HEK293 (cell line): ENCODE data around the gene SREBF1.

Source experiments
- CTCF ChIA-PET: fragments of 350-600 bp; formaldehyde crosslinking; extraction: SDS; loops from one replicate; lab custom pipeline; 2021; ENCODE audit warnings: antibody characterized with exemption; lab: Yijun Ruan, JAX
- POLR2A ChIA-PET: fragments of 300-600 bp; formaldehyde crosslinking; extraction: SDS; loops from one replicate; lab custom pipeline; 2020; ENCODE audit warnings: antibody characterized with exemption, inconsistent platforms; lab: Yijun Ruan, JAX
- H3K27ac ChIP-seq: fragments of 200-500 bp; sonication (Bioruptor generic); 2 replicates; pipeline ENCODE4 v1.5.1; 2014; ENCODE audit warnings: low read depth, low read length, control low read depth, inconsistent platforms; ENCODE audit errors: extremely low read depth
- H3K36me3 ChIP-seq, 2 experiments: fragments of 200-500 bp in 1 of 2; sonication (Bioruptor generic) in 1 of 2; 1 replicate in 1 of 2; 2 replicates in 1 of 2; pipeline ENCODE4 v1.5.1; 2014 to 2017; ENCODE audit warnings: inconsistent platforms in 2 of 2, low read length in 2 of 2; ENCODE audit not compliant: control insufficient read depth in 2 of 2, insufficient read depth in 1 of 2
- H3K4me1 ChIP-seq: fragments of 200-500 bp; sonication (Bioruptor generic); 2 replicates; pipeline ENCODE4 v1.5.1; 2014; ENCODE audit warnings: mild to moderate bottlenecking, low read length, inconsistent platforms; ENCODE audit not compliant: control insufficient read depth, insufficient read depth
- H3K4me3 ChIP-seq: 2 replicates; pipeline ENCODE4 v1.5.1; 2011; ENCODE audit warnings: low read depth, mild to moderate bottlenecking, control low read depth, low read length, moderate library complexity
- H3K9me3 ChIP-seq: fragments of 200-500 bp; sonication (Bioruptor generic); 2 replicates; pipeline ENCODE4 v1.5.1; 2014; ENCODE audit warnings: low read depth, low read length, inconsistent platforms; ENCODE audit not compliant: control insufficient read depth, insufficient read depth
- GLIS1 ChIP-seq: fragments of 450-650 bp; formaldehyde crosslinking; IDR thresholded peaks from 2 replicates; pipeline ENCODE4 v1.5.1; 2016; ENCODE audit warnings: missing biosample characterization, missing genetic modification characterization
- HOXA7 ChIP-seq: sonication (generic); formaldehyde crosslinking; IDR thresholded peaks from 2 replicates; pipeline ENCODE4 v1.8.1; 2022; ENCODE audit warnings: missing genetic modification reagents, borderline replicate concordance
- IKZF3 ChIP-seq: fragments of 450-650 bp; IDR thresholded peaks from 2 replicates; pipeline ENCODE4 v1.5.0; 2018; ENCODE audit warnings: missing biosample characterization, mild to moderate bottlenecking, missing genetic modification characterization, moderate library complexity
- KLF7 ChIP-seq: fragments of 450-650 bp; formaldehyde crosslinking; IDR thresholded peaks from 2 replicates; pipeline ENCODE4 v1.5.1; 2016; ENCODE audit warnings: missing biosample characterization, missing genetic modification characterization, borderline replicate concordance
- MZF1 ChIP-seq: fragments of 450-650 bp; formaldehyde crosslinking; IDR thresholded peaks from 2 replicates; pipeline ENCODE4 v1.5.1; 2017; ENCODE audit warnings: missing biosample characterization, missing genetic modification characterization, borderline replicate concordance
- PRDM1 ChIP-seq: fragments of 450-650 bp; formaldehyde crosslinking; IDR thresholded peaks from 2 replicates; pipeline ENCODE4; 2016; ENCODE audit warnings: missing biosample characterization, missing genetic modification characterization
- TCF7L2 ChIP-seq: IDR thresholded peaks from 2 replicates; pipeline ENCODE4 v1.6.1; 2011; ENCODE audit warnings: low read depth, mild to moderate bottlenecking, inconsistent platforms, low read length, moderate library complexity, borderline replicate concordance
- YY1 ChIP-seq: fragments of 450-650 bp; formaldehyde crosslinking; IDR thresholded peaks from 2 replicates; pipeline ENCODE4 v1.5.1; 2018; ENCODE audit warnings: missing biosample characterization, missing genetic modification characterization
- ZBTB7A ChIP-seq: fragments of 450-650 bp; formaldehyde crosslinking; IDR thresholded peaks from 2 replicates; pipeline ENCODE4 v1.5.1; 2016; ENCODE audit warnings: low read depth, missing biosample characterization, missing genetic modification characterization
- ZNF112 ChIP-seq: fragments of 450-650 bp; formaldehyde crosslinking; IDR thresholded peaks from 2 replicates; pipeline ENCODE4 v1.5.0; 2017; ENCODE audit warnings: missing biosample characterization, missing genetic modification characterization
- ZNF311 ChIP-seq: fragments of 450-650 bp; formaldehyde crosslinking; IDR thresholded peaks from 2 replicates; pipeline ENCODE4 v1.5.1; 2017; ENCODE audit warnings: missing biosample characterization, missing genetic modification characterization, borderline replicate concordance
- ZNF548 ChIP-seq: fragments of 450-650 bp; formaldehyde crosslinking; IDR thresholded peaks from 2 replicates; pipeline ENCODE4 v1.5.1; 2016; ENCODE audit warnings: missing biosample characterization, missing genetic modification characterization
- ZNF600 ChIP-seq: fragments of 450-650 bp; formaldehyde crosslinking; IDR thresholded peaks from 2 replicates; pipeline ENCODE4 v1.5.1; 2016; ENCODE audit warnings: missing biosample characterization, missing genetic modification characterization
- ZNF621 ChIP-seq: fragments of 450-650 bp; formaldehyde crosslinking; IDR thresholded peaks from 2 replicates; pipeline ENCODE4 v1.5.1; 2017; ENCODE audit warnings: missing biosample characterization, missing genetic modification characterization
- ZNF76 ChIP-seq: fragments of 450-650 bp; formaldehyde crosslinking; IDR thresholded peaks from 2 replicates; pipeline ENCODE4; 2016; ENCODE audit warnings: low read depth, missing biosample characterization, missing genetic modification characterization, borderline replicate concordance
- ZNF768 ChIP-seq: fragments of 450-650 bp; formaldehyde crosslinking; IDR thresholded peaks from 2 replicates; pipeline ENCODE4 v1.5.1; 2018; ENCODE audit warnings: missing biosample characterization, mild to moderate bottlenecking, missing genetic modification characterization
- TF ChIP-seq, protein P1 (sequence below): fragments of 450-650 bp; formaldehyde crosslinking; IDR thresholded peaks from 2 replicates; pipeline ENCODE4 v1.5.1; 2017; ENCODE audit warnings: missing biosample characterization, mild to moderate bottlenecking, missing genetic modification characterization, moderate library complexity
- TF ChIP-seq, protein P2 (sequence below): IDR thresholded peaks from 2 replicates; pipeline ENCODE4 v1.6.1; 2011; ENCODE audit warnings: mild to moderate bottlenecking, low read depth, low read length, borderline replicate concordance
- TF ChIP-seq, protein P3 (sequence below): fragments of 450-650 bp; formaldehyde crosslinking; IDR thresholded peaks from 2 replicates; pipeline ENCODE4 v1.5.1; 2016; ENCODE audit warnings: missing biosample characterization, missing genetic modification characterization

The SREBF1 gene

DNA sequence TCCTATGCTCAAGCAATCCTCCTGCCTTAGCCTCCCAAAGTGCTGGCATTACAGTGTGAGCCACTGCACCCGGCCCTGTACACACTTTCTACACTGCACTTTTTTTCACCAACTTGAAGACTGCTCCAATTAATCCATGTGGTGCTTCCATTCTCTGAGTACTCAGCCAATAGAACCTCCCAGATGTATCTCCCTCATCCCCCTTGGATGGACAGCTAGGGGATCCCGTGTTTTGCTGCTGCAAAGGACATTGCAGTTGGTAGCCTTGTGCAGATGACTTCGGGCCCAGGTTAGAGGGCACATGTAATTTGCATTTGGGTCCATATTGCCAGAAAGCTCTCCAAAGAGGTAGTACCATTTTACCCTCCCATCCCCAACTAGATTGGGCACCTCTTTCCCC is 59.9 kb downstream of the SREBF1 start:
- CTCF ChIA-PET = interaction anchor here (1.2 kb wide), 2 partner anchors 9 to 190 kb away, joined by 3 to 4 read pairs; no protein-coding TSS in a partner anchor
- no peak overlapping the region for H3K4me3 ChIP-seq
- no peak for TF ChIP-seq ZBTB7A (tag by site-specific recombination)
- TF ChIP-seq YY1 (tag by site-specific recombination) = no peak
- TF ChIP-seq, protein P1, sequence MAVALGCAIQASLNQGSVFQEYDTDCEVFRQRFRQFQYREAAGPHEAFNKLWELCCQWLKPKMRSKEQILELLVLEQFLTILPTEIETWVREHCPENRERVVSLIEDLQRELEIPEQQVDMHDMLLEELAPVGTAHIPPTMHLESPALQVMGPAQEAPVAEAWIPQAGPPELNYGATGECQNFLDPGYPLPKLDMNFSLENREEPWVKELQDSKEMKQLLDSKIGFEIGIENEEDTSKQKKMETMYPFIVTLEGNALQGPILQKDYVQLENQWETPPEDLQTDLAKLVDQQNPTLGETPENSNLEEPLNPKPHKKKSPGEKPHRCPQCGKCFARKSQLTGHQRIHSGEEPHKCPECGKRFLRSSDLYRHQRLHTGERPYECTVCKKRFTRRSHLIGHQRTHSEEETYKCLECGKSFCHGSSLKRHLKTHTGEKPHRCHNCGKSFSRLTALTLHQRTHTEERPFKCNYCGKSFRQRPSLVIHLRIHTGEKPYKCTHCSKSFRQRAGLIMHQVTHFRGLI = no peak
- TF ChIP-seq MZF1 (tag by site-specific recombination) = peak; percentile 98
- no peak for TF ChIP-seq ZNF311 (tag by site-specific recombination)
- TF ChIP-seq KLF7 (tag by site-specific recombination) = no peak
- no peak for TF ChIP-seq ZNF112 (tag by site-specific recombination)
- H3K9me3 ChIP-seq = no peaks in the 10 kb centered on the region
- peaks cover 0 to 4% of the 10 kb centered on the region in 2 experiments; a peak in 2 of 3 replicates for H3K36me3 ChIP-seq
- POLR2A ChIA-PET = no interaction called here
- H3K4me1 ChIP-seq = peaks cover 16% of the 10 kb centered on the region
- no peak overlapping the region for H3K27ac ChIP-seq

DNA sequence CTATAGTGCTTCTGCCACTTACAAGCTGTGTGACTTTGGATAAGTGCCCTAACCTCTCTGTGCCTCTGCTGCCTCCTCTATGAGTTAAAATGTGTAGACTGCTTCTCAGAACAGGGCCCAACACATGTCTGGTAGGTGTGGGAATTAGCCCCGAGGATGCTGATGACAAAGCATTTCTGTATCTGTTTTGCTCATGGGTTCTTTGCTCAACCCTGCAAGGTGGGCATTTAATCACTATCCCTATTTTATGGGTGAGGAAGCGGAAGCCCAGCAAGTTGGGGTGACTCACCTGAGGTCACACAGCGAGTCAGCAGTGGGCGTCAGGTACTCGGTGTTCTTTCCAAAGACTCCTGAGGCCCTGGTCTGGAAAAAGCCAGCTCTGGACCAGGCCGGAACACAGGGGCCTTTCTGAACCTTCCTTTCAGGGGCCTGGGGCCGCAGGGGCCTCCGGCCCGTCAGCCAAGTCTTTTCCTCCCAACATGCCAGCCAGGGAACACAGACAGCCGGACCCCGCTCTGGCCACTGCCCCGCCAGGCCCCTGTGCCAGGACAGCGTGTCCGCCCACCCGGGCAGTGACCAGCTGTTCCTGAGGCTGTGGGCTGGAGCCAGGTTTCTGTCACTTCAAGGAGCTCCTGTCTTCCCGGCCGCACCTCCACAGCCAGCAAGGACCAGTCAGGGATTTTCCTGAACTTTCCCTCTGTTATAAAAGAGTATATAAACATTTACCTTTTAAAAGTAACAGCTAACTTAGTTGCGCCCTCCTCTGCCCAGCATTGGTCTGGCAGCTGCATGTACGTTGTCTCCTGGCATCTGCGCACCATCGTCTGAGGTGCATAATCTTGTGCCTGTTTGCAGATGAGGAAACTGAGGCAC is 62.5 kb downstream of the SREBF1 start:
- peaks cover 9% of the 10 kb centered on the region for H3K4me1 ChIP-seq
- TF ChIP-seq IKZF3 (peak; percentile 36; the same call in 1 of the 2 replicates), ZNF768 (peak; percentile 78; the same call in 1 of the 2 replicates), ZNF600 (tag by site-specific recombination) (peak; percentile 57)
- TF ChIP-seq, protein P2, sequence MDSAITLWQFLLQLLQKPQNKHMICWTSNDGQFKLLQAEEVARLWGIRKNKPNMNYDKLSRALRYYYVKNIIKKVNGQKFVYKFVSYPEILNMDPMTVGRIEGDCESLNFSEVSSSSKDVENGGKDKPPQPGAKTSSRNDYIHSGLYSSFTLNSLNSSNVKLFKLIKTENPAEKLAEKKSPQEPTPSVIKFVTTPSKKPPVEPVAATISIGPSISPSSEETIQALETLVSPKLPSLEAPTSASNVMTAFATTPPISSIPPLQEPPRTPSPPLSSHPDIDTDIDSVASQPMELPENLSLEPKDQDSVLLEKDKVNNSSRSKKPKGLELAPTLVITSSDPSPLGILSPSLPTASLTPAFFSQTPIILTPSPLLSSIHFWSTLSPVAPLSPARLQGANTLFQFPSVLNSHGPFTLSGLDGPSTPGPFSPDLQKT = no peak
- TF ChIP-seq, all 188 proteins: peak for 3
- H3K4me3 ChIP-seq = no peak overlapping the region
- H3K27ac ChIP-seq = no peak overlapping the region
- CTCF ChIA-PET = interaction anchor here (0.6 to 0.9 kb wide), 3 partner anchors 11 to 251 kb away, joined by 3 to 4 read pairs (median 3); no protein-coding TSS in a partner anchor
- POLR2A ChIA-PET = interaction anchor here (0.6 to 1.1 kb wide), 3 partner anchors 10 to 109 kb away, joined by 3 read pairs; no protein-coding TSS in a partner anchor
- H3K36me3 ChIP-seq = peaks cover 0 to 4% of the 10 kb centered on the region in 2 experiments; a peak in 2 of 3 replicates
- no peaks in the 10 kb centered on the region for H3K9me3 ChIP-seq

DNA sequence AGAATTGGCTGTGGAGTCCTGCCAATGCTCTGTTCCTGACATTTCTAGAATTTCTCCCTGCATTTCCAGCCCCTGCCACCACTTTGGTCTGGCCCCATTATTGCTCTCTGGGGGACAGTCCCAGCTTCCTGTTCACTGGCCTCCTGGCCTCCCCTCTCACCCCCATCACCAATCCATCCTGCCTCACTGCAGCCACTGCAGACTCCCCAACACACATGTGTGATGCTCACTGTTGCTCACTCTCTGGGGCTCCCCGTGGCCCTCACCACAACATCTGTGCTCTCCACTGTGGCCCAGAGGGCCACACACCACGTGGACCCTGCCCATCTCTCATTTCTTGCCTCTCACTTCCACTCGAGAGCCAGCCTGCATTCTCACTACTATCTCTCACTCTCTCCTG is 64.6 kb downstream of the SREBF1 start:
- no peak overlapping the region for H3K27ac ChIP-seq
- H3K4me3 ChIP-seq = no peak overlapping the region
- no peaks in the 10 kb centered on the region for H3K9me3 ChIP-seq
- ChIA-PET CTCF (no interaction called here), POLR2A (no interaction called here)
- H3K4me1 ChIP-seq = peaks cover 9% of the 10 kb centered on the region
- TF ChIP-seq GLIS1 (tag by site-specific recombination) = peak; percentile 71
- TF ChIP-seq, protein P3, sequence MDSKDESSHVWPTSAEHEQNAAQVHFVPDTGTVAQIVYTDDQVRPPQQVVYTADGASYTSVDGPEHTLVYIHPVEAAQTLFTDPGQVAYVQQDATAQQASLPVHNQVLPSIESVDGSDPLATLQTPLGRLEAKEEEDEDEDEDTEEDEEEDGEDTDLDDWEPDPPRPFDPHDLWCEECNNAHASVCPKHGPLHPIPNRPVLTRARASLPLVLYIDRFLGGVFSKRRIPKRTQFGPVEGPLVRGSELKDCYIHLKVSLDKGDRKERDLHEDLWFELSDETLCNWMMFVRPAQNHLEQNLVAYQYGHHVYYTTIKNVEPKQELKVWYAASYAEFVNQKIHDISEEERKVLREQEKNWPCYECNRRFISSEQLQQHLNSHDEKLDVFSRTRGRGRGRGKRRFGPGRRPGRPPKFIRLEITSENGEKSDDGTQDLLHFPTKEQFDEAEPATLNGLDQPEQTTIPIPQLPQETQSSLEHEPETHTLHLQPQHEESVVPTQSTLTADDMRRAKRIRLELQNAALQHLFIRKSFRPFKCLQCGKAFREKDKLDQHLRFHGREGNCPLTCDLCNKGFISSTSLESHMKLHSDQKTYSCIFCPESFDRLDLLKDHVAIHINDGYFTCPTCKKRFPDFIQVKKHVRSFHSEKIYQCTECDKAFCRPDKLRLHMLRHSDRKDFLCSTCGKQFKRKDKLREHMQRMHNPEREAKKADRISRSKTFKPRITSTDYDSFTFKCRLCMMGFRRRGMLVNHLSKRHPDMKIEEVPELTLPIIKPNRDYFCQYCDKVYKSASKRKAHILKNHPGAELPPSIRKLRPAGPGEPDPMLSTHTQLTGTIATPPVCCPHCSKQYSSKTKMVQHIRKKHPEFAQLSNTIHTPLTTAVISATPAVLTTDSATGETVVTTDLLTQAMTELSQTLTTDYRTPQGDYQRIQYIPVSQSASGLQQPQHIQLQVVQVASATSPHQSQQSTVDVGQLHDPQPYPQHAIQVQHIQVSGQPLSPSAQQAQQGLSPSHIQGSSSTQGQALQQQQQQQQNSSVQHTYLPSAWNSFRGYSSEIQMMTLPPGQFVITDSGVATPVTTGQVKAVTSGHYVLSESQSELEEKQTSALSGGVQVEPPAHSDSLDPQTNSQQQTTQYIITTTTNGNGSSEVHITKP = 0 out of 2 replicates have a peak, but pooled peaks have one; percentile 31
- no peak for TF ChIP-seq HOXA7
- TF ChIP-seq ZNF548 (tag by site-specific recombination) = no peak
- peak; percentile 62; the same call in 1 of the 2 replicates for TF ChIP-seq PRDM1 (tag by site-specific recombination)
- no peak for TF ChIP-seq TCF7L2
- TF ChIP-seq ZNF621 (tag by site-specific recombination) = no peak
- no peak for TF ChIP-seq ZNF76 (tag by site-specific recombination)
- H3K36me3 ChIP-seq = no peaks in the 10 kb centered on the region; a peak in 1 of 3 replicates
